Measurements from ENCODE around the gene CBX2. TPM values are rescaled to one million over a fixed set of nuclear protein-coding genes. Genes with fewer than 3 reads are reported as not detected.

CBX2 gene
- total and polyA plus RNA-seq, 2 of the 4 experiments (the other 2 are of a cell fraction), result 2.0 to 3.2 TPM

DNA sequence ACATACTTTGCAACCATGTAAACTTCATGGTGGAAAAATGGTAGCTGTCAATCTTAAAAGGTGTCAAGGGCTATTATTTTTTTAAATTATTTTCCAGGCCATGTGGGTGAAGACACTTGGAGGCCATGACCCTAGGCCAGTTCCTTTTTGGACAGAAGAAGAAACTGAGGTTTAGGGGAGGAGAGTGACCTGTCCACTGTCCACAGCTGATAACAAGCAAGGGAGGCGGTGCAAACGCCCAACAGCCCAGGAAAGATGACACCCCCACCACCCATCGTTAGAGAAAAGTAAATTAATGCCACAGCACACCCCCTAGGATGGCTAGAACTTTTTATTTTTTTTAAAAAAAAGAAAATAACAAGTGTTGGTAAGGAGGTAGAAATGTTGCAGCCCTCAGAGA is 28.0 kb upstream of the CBX2 start:
- ATAC-seq (ENCODE audit: low read depth), result no peak
- Histone ChIP-seq H3K4ac (ENCODE audit: low read depth, low read length) (no peak overlapping the region), H2AFZ (replicated peaks; ENCODE audit: low read length, poor library complexity) (no peak overlapping the region), H3K27ac (ENCODE audit: insufficient read depth, low read length) (no peak overlapping the region), H3K14ac (replicated peaks; ENCODE audit: low read depth, low read length) (no peak overlapping the region), H3K36me3 (ENCODE audit: control insufficient read depth, insufficient read depth, low read length) (no peaks in the 10 kb centered on the region), H2AK9ac (replicated peaks; ENCODE audit: low read depth, low read length, poor library complexity) (no peak overlapping the region), H3K9me3 (ENCODE audit: control insufficient read depth, insufficient read depth, low read length) (no peaks in the 10 kb centered on the region), H2BK15ac (ENCODE audit: low read depth, low read length) (no peak overlapping the region), H2BK120ac (ENCODE audit: low read depth, low read length) (no peak overlapping the region), H3K9me1 (ENCODE audit: insufficient read depth, low read length) (no peaks in the 10 kb centered on the region), H2BK20ac (ENCODE audit: low read depth, low read length) (no peak overlapping the region), H3K4me1 (ENCODE audit: control insufficient read depth, insufficient read depth, low read length) (peaks cover 3% of the 10 kb centered on the region; the same call in 1 of the 2 replicates), H3K4me2 (ENCODE audit: low read depth, low read length) (no peak overlapping the region), H4K91ac (ENCODE audit: insufficient read depth, low read depth, low read length) (no peak overlapping the region), H3K27me3 (ENCODE audit: control insufficient read depth, insufficient read depth, low read length) (peaks cover 51% of the 10 kb centered on the region), H4K5ac (ENCODE audit: low read depth, low read length) (no peak overlapping the region), H3K4me3 (ENCODE audit: insufficient read depth, low read depth, low read length) (no peak overlapping the region), H3K9ac (ENCODE audit: low read depth, low read length) (no peak overlapping the region), H3K23ac (ENCODE audit: low read depth, low read length) (no peak overlapping the region), H4K8ac (ENCODE audit: low read depth in 2 of 2, low read length in 2 of 2) (no peak overlapping the region), H3K56ac (ENCODE audit: extremely low read depth, insufficient read depth, low read length) (no peak overlapping the region), H2BK5ac (ENCODE audit: low read depth, low read length, poor library complexity, severe bottlenecking) (no peak overlapping the region), H3K79me1 (ENCODE audit: low read depth in 1 of 2, low read length in 2 of 2) (no peaks in the 10 kb centered on the region), H3K18ac (ENCODE audit: low read depth, low read length) (no peak overlapping the region), H2AK5ac (ENCODE audit: low read depth, low read length) (no peak overlapping the region), H4K20me1 (ENCODE audit: insufficient read depth, low read length) (no peaks in the 10 kb centered on the region)
- BruUV-seq (replicated peaks), result no TSS peak
- no peak for TF ChIP-seq MAFK (IDR thresholded peaks at IDR 0.05; ENCODE audit: low read depth, low read length)
- TF ChIP-seq SMC3 (IDR thresholded peaks at IDR 0.05; ENCODE audit: low read depth, low read length), result no peak
- TF ChIP-seq, protein P1, sequence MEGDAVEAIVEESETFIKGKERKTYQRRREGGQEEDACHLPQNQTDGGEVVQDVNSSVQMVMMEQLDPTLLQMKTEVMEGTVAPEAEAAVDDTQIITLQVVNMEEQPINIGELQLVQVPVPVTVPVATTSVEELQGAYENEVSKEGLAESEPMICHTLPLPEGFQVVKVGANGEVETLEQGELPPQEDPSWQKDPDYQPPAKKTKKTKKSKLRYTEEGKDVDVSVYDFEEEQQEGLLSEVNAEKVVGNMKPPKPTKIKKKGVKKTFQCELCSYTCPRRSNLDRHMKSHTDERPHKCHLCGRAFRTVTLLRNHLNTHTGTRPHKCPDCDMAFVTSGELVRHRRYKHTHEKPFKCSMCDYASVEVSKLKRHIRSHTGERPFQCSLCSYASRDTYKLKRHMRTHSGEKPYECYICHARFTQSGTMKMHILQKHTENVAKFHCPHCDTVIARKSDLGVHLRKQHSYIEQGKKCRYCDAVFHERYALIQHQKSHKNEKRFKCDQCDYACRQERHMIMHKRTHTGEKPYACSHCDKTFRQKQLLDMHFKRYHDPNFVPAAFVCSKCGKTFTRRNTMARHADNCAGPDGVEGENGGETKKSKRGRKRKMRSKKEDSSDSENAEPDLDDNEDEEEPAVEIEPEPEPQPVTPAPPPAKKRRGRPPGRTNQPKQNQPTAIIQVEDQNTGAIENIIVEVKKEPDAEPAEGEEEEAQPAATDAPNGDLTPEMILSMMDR (conservative IDR thresholded peaks at IDR 0.05; ENCODE audit: low read depth, low read length), result no peak
- TF ChIP-seq CEBPB (IDR thresholded peaks at IDR 0.05; ENCODE audit: low read depth, low read length), result no peak
- no peak for TF ChIP-seq CHD1 (IDR thresholded peaks at IDR 0.05; ENCODE audit: low read depth, low read length)
- TF ChIP-seq NFE2L2 (IDR thresholded peaks at IDR 0.05; ENCODE audit: low read depth, low read length), result no peak
- TF ChIP-seq MXI1 (IDR thresholded peaks at IDR 0.05; ENCODE audit: borderline replicate concordance, low read depth, low read length), result no peak
- no peak for TF ChIP-seq RFX5 (IDR thresholded peaks at IDR 0.05; ENCODE audit: low read depth, low read length)
- TF ChIP-seq BHLHE40 (IDR thresholded peaks at IDR 0.05; ENCODE audit: low read depth, low read length), result no peak
- no peak for TF ChIP-seq POLR2A (IDR thresholded peaks at IDR 0.05; ENCODE audit: low read depth, low read length)
- TF ChIP-seq, protein P2, sequence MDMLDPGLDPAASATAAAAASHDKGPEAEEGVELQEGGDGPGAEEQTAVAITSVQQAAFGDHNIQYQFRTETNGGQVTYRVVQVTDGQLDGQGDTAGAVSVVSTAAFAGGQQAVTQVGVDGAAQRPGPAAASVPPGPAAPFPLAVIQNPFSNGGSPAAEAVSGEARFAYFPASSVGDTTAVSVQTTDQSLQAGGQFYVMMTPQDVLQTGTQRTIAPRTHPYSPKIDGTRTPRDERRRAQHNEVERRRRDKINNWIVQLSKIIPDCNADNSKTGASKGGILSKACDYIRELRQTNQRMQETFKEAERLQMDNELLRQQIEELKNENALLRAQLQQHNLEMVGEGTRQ (IDR thresholded peaks at IDR 0.05; ENCODE audit: low read depth, low read length), result no peak
- no peak for TF ChIP-seq FOS (IDR thresholded peaks at IDR 0.05; ENCODE audit: low read depth, low read length)
- no peak for TF ChIP-seq MAZ (IDR thresholded peaks at IDR 0.05; ENCODE audit: borderline replicate concordance, low read depth, low read length)
- TF ChIP-seq, protein P3, sequence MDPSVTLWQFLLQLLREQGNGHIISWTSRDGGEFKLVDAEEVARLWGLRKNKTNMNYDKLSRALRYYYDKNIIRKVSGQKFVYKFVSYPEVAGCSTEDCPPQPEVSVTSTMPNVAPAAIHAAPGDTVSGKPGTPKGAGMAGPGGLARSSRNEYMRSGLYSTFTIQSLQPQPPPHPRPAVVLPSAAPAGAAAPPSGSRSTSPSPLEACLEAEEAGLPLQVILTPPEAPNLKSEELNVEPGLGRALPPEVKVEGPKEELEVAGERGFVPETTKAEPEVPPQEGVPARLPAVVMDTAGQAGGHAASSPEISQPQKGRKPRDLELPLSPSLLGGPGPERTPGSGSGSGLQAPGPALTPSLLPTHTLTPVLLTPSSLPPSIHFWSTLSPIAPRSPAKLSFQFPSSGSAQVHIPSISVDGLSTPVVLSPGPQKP (IDR thresholded peaks at IDR 0.05; ENCODE audit: borderline replicate concordance, low read depth, low read length), result no peak
- TF ChIP-seq RAD21 (IDR thresholded peaks at IDR 0.05; ENCODE audit: low read length), result no peak
- TF ChIP-seq RCOR1 (IDR thresholded peaks at IDR 0.05; ENCODE audit: insufficient replicate concordance, low read length), result no peak
- dilution Hi-C loops (cut with HindIII; ENCODE audit: low sequenced_read_pairs, unreplicated experiment), result no loop called here
- CTCF ChIA-PET, result interaction anchor here (0.6 kb wide), 1 partner anchor 150 kb away, joined by 4 read pairs; no protein-coding TSS in a partner anchor
- intact Hi-C loops (cut with micrococcal nuclease), result loop anchor here (5.0 kb wide), 1 partner anchor 87 kb away; the partner anchor contains the start of gene CBX4
- no peak for DNase-seq
- in situ Hi-C loops (cut with MboI; ENCODE audit: low sequenced_read_pairs), result loop anchor here (5.0 to 10.0 kb wide), 2 partner anchors 165 to 237 kb away; no protein-coding TSS in a partner anchor
- POLR2A ChIA-PET (ENCODE audit: unreplicated experiment), result no interaction called here
- WGBS, 2 experiments (ENCODE audit: extremely low coverage in 2 of 2, insufficient read length in 1 of 2), result no CpG with 5 or more reads among the region's 3 CpGs
